ENCODE measurements around the gene PPFIBP2. TPM values are rescaled to one million over a fixed set of nuclear protein-coding genes. Genes with fewer than 3 reads are reported as not detected.
A peak's percentile ranks its signal among the peaks of the same experiment; 100 is the strongest.

PPFIBP2 gene
- polyA plus RNA-seq, 1 experiment = 20.6 TPM

GRCh38 chr11:7636350-7636749 is 122.6 kb downstream of the PPFIBP2 start:
- TF ChIP-seq, protein P1, sequence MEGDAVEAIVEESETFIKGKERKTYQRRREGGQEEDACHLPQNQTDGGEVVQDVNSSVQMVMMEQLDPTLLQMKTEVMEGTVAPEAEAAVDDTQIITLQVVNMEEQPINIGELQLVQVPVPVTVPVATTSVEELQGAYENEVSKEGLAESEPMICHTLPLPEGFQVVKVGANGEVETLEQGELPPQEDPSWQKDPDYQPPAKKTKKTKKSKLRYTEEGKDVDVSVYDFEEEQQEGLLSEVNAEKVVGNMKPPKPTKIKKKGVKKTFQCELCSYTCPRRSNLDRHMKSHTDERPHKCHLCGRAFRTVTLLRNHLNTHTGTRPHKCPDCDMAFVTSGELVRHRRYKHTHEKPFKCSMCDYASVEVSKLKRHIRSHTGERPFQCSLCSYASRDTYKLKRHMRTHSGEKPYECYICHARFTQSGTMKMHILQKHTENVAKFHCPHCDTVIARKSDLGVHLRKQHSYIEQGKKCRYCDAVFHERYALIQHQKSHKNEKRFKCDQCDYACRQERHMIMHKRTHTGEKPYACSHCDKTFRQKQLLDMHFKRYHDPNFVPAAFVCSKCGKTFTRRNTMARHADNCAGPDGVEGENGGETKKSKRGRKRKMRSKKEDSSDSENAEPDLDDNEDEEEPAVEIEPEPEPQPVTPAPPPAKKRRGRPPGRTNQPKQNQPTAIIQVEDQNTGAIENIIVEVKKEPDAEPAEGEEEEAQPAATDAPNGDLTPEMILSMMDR (IDR thresholded peaks at IDR 0.05; ENCODE audit: insufficient read depth, low read depth, low read length) = no peak
- no peak for DNase-seq (ENCODE audit: low read depth)
- CTCF ChIA-PET = interaction anchor here (2.5 to 4.2 kb wide), 2 partner anchors 20 to 65 kb away, joined by 12 to 26 read pairs; no protein-coding TSS in a partner anchor
- no peak overlapping the region for H3K4me3 ChIP-seq (ENCODE audit: low read depth, low read length)
- H3K27me3 ChIP-seq (ENCODE audit: control insufficient read depth, insufficient read depth, low read length) = no peaks in the 10 kb centered on the region
- H3K36me3 ChIP-seq (ENCODE audit: control insufficient read depth, insufficient read depth, low read length) = peaks cover 16% of the 10 kb centered on the region
- POLR2A ChIA-PET = no interaction called here

GRCh38 chr11:7637447-7638157 is 123.8 kb downstream of the PPFIBP2 start:
- ChIA-PET POLR2A (interaction anchor here (0.6 kb wide), 1 partner anchor 54 kb away, joined by 3 read pairs; no protein-coding TSS in a partner anchor), CTCF (interaction anchor here (1.0 to 4.2 kb wide), 6 partner anchors 10 to 66 kb away, joined by 4 to 26 read pairs (median 6); no protein-coding TSS in a partner anchor)
- peak; percentile 46 for DNase-seq (ENCODE audit: low read depth)
- TF ChIP-seq, protein P1 (IDR thresholded peaks at IDR 0.05; ENCODE audit: insufficient read depth, low read depth, low read length) = no peak
- Histone ChIP-seq H3K4me3 (ENCODE audit: low read depth, low read length) (no peak overlapping the region), H3K27me3 (ENCODE audit: control insufficient read depth, insufficient read depth, low read length) (no peaks in the 10 kb centered on the region), H3K36me3 (ENCODE audit: control insufficient read depth, insufficient read depth, low read length) (peaks cover 22% of the 10 kb centered on the region)

DNA sequence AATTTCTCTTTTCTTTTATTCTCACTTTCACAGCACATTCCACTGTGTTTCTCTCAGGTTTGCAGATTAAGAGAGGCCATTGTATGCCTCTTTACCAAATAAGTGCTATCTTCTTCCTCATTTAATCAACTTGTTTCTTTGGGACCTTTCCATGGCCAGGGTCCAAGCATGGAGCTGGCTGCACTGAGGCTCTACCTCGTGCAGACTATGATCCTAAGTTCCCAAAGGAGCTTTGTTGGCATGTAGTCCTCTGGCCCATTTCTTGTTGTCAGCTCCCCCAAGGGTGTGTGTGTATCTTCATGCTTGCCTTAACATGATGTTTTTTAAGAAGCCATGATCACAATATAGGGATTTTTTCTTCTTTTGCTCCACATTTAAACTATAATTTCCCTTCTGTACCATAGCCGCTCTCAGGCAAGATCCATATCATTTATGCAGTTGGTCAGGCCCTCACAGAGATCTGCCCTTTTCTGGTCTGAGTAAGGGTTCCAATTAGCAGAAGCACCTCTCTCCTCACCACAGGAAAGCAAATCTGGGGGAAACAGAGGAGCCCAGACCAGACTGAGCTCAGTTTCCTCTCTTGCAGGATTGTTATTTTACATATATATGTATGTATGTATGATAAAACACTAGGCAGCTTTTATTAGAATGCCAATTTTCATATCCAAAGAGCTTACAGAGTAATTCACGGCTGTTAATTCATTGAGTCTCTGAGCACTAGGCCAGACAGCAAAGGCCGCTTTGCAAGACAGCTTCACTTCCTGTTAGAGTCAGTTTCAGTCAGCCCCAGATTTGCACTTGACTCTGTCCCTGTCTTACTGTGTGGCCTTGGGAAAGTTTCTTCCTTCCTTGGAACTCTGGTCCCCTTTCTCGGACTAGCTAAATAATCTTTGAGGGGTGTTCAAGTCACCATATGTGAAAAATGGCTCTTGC is 125.2 kb downstream of the PPFIBP2 start:
- no peak overlapping the region for H3K4me3 ChIP-seq (ENCODE audit: low read depth, low read length)
- POLR2A ChIA-PET = no interaction called here
- DNase-seq (ENCODE audit: low read depth) = no peak
- TF ChIP-seq, protein P1 (IDR thresholded peaks at IDR 0.05; ENCODE audit: insufficient read depth, low read depth, low read length) = no peak
- H3K27me3 ChIP-seq (ENCODE audit: control insufficient read depth, insufficient read depth, low read length) = no peaks in the 10 kb centered on the region
- CTCF ChIA-PET = interaction anchor here (1.1 to 4.2 kb wide), 5 partner anchors 9 to 68 kb away, joined by 4 to 26 read pairs (median 7); no protein-coding TSS in a partner anchor
- H3K36me3 ChIP-seq (ENCODE audit: control insufficient read depth, insufficient read depth, low read length) = peaks cover 19% of the 10 kb centered on the region

DNA sequence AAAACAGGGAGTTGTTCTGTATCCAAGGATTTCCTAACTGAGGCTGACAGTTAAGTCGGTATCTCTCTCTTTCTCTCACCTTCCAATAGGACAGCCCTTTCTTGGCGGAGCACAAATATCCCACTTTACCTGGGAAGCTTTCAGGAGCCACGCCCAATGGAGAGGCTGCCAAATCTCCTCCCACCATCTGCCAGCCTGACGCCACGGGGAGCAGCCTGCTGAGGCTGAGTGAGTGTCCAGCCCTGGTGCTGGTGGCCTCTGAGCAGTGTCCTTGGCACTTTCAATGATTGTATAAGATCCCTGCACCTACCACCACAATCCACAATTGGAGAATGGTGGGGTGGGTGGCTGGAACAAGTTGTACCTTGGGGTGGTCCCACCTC is 125.8 kb downstream of the PPFIBP2 start:
- TF ChIP-seq, protein P1 (IDR thresholded peaks at IDR 0.05; ENCODE audit: insufficient read depth, low read depth, low read length) = no peak
- DNase-seq (ENCODE audit: low read depth) = no peak
- POLR2A ChIA-PET = no interaction called here
- no peak overlapping the region for H3K4me3 ChIP-seq (ENCODE audit: low read depth, low read length)
- H3K27me3 ChIP-seq (ENCODE audit: control insufficient read depth, insufficient read depth, low read length) = no peaks in the 10 kb centered on the region
- H3K36me3 ChIP-seq (ENCODE audit: control insufficient read depth, insufficient read depth, low read length) = peaks cover 16% of the 10 kb centered on the region
- CTCF ChIA-PET = interaction anchor here (1.1 to 4.2 kb wide), 4 partner anchors 9 to 68 kb away, joined by 4 to 26 read pairs (median 6); no protein-coding TSS in a partner anchor

DNA sequence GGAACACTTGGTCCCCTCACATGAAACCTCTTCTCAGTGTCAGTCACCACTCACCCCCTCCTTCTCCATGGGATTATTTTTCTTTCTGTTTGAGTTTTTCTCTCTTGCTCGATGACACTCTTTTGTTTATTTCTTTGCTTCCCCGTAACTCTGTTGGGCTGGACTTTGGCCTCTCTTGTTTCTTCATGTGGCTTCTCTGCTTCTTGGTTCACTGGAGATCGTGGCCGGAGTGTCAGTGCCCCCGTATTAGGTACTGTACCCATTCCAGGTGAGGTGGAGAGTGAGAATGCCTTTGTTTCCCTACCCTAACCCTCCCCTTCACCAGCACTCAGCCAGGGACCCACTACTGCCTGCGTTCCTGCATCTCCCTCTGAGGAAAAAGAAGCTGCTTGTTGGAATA is 127.0 kb downstream of the PPFIBP2 start:
- ChIA-PET POLR2A (no interaction called here), CTCF (interaction anchor here (1.3 kb wide), 1 partner anchor 16 kb away, joined by 5 read pairs; no protein-coding TSS in a partner anchor)
- no peak for DNase-seq (ENCODE audit: low read depth)
- Histone ChIP-seq H3K27me3 (ENCODE audit: control insufficient read depth, insufficient read depth, low read length) (no peaks in the 10 kb centered on the region), H3K36me3 (ENCODE audit: control insufficient read depth, insufficient read depth, low read length) (peaks cover 13% of the 10 kb centered on the region), H3K4me3 (ENCODE audit: low read depth, low read length) (no peak overlapping the region)
- TF ChIP-seq, protein P1 (IDR thresholded peaks at IDR 0.05; ENCODE audit: insufficient read depth, low read depth, low read length) = no peak
